Omental fat pad (tissue), 4 donors: ENCODE data around the gene DIP2C. TPM values are rescaled to one million over a fixed set of nuclear protein-coding genes. Genes with fewer than 3 reads are reported as not detected.
A peak's percentile ranks its signal among the peaks of the same experiment; 100 is the strongest.
"Not testable (repeated sequence)": the region's sequence is repeated elsewhere in the genome, so short reads cannot be mapped to it uniquely, and the experiment has no call there.

Experiments used
- ATAC-seq: fragments of 150-250 bp; one replicate; pipeline ENCODE4 v1.9.1; 2016; ENCODE audit warnings: mild to moderate bottlenecking, moderate library complexity; ENCODE audit not compliant: low FRiP score
- DNase-seq: peaks from one replicate; pipeline ENCODE4 v3.0.0-alpha.2; 2019; ENCODE audit warnings: low spot score
- total RNA-seq, 4 donors: library from RNA; depleted of rRNA; stranded (reverse); fragments of >200 nt; gene quantifications; one replicate each; pipeline ENCODE4 v1.1.0, GENCODE V29; 2016
- TF ChIP-seq, protein P1 (sequence below), 3 donors: fragments of 450-650 bp; IDR thresholded peaks; one replicate each; pipeline ENCODE4 v1.5.1; 2016 to 2017; ENCODE audit warnings: antibody characterized with exemption in 3 of 3, mild to moderate bottlenecking in 3 of 3, moderate library complexity in 2 of 3

DIP2C gene
- total RNA-seq, 4 donors from 2014 or later = 19.7 to 56.5 (median 31.1) TPM

DNA sequence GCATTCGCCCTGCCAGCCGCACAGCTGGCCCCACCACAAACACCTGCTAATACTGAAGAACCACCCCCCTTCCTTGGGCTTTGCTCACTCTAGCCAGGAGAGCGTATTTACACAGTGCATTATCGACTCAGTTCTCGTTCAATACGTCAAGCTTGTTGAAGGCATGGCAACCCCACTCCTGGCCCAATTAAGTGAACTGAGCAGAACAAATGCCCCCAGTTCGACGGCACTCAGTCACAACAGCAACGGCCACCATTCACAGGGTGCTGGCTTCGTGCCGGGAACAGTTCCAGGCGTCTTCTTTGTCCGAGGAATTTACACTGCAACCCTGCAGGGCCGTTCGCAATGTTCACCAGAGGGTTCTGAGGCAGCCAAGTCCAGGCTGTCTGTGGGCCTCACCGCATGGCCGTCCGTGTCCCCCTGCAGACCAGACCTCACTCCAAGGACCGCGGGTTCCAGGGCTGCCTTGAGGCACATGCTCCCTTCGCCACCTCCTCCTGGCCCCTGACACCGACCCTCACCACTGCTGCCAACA, 175.3 kb downstream of the DIP2C start:
- TF ChIP-seq, protein P1, sequence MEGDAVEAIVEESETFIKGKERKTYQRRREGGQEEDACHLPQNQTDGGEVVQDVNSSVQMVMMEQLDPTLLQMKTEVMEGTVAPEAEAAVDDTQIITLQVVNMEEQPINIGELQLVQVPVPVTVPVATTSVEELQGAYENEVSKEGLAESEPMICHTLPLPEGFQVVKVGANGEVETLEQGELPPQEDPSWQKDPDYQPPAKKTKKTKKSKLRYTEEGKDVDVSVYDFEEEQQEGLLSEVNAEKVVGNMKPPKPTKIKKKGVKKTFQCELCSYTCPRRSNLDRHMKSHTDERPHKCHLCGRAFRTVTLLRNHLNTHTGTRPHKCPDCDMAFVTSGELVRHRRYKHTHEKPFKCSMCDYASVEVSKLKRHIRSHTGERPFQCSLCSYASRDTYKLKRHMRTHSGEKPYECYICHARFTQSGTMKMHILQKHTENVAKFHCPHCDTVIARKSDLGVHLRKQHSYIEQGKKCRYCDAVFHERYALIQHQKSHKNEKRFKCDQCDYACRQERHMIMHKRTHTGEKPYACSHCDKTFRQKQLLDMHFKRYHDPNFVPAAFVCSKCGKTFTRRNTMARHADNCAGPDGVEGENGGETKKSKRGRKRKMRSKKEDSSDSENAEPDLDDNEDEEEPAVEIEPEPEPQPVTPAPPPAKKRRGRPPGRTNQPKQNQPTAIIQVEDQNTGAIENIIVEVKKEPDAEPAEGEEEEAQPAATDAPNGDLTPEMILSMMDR (IDR thresholded peaks at IDR 0.05) = no peak
- no peak for ATAC-seq
- DNase-seq = no peak

DNA sequence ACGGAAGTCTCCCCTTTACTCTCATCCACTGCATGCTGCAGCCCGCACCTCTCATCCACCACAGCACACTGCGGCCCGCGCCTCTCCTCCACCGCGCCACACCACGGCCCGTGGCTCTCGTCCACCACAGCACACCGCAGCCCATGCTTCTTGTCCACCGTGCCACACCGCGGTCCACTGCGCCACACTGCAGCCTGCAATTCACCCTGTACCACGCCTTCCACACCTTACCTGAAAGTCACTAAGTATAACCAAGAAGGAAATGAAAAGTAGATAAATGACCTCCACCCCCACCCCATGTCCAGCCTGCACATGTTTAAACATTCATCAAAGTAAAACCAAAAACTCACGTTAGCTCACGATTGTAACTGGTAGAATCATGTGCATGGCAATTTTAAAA, 176.1 kb downstream of the DIP2C start:
- no peak for DNase-seq
- ATAC-seq = no peak
- TF ChIP-seq, protein P1 (IDR thresholded peaks at IDR 0.05) = no peak

DNA sequence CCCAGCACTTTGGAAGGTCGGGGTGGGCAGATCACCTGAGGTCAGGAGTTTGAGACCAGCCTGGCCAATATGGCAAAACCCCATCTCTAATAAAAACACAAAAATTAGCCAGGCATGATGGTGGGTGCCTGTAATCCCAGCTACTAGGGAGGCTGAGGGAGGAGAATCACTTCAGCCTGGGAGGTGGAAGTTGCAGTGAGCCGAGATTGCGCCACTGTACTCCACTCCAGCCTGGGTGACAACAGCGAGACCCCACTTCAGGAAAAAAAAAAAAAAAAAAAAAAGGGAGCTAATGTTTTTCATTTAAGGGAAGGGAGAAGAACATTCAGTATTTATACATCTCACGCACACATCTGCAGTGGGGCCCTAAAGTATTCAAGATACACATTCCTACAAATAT, 176.8 kb downstream of the DIP2C start:
- not testable (repeated sequence) for DNase-seq, ATAC-seq

DNA sequence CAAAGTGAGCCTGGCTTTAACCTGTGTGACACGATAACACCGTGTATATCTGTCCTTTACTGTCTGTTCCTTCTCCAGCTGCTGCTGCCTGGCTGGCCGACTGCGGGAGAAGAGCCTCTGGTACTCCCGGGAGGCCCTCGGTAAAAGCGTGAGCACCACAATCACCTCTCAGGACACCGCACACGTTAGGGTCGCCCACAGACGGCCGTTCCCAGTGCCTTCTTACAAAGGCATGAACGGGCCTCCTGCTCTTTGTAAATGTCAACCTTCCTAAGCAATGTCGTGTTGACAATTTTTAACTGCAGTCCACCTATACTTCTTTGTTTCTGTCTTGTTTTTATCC, 177.6 kb downstream of the DIP2C start:
- TF ChIP-seq, protein P1 (IDR thresholded peaks at IDR 0.05) = no peak
- no peak for ATAC-seq
- DNase-seq = no peak

DNA sequence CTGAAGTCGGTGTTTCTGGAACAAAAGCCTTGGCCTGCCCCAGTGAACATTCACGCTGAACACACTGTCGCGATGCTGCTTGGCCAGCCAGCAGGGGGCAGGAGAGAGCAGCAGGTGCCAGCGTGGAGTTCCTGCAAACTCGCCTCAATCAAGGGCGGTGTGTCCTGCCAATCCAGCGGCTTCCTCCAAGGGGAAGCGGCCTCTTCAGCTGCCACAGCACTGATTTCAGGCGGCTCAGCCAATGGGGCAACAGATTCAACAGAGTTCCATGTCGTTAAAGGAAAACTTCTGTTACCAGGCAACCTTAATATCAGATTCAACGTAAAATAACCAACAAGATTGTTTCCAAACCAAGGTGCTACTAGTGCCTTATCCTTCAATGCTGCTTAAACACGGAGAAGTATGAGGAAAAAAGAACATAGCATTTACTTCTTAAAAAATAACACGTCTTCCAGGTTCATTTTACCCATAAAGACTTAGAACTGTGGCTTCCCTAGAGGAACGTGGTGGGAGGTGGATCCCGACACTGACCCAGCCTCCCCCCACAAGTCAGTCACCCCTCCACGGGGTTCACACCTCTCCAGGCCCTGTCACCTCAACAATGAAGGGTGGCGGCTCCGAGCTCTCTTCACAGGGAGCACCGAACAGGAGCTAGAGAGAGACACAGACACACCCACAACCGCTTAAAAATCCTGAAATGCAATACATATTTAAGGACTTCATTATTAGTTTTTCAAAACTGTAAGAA, 178.2 kb downstream of the DIP2C start:
- TF ChIP-seq, protein P1 (IDR thresholded peaks at IDR 0.05) = peak in 1 of 3 donors; percentile 86
- DNase-seq (peak; percentile 82), ATAC-seq (peak; percentile 90)

DNA sequence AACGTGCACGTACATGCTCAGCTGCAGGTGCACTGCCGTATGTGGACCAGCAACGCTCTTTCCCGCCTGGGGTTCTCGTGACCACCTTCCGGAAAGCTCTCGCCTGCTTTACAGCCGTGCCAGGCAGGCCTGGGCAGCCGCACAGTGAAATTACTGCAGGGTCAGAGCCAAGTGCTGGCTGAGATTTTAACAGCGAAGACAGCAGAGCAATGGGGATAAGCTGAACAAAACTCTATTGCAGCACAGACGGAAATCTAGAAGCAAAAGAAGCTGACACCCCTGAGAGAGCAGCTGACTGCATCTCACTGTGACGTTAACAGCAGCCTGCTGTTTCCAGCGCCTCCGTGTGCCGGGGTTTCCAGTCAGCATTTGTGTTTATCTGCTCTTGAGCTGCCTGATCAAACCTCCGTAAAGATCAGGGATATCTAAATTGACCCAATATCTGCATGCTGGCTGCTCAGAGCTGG, 179.0 kb downstream of the DIP2C start:
- ATAC-seq = no peak
- no peak for DNase-seq
- TF ChIP-seq, protein P1 (IDR thresholded peaks at IDR 0.05) = no peak

DNA sequence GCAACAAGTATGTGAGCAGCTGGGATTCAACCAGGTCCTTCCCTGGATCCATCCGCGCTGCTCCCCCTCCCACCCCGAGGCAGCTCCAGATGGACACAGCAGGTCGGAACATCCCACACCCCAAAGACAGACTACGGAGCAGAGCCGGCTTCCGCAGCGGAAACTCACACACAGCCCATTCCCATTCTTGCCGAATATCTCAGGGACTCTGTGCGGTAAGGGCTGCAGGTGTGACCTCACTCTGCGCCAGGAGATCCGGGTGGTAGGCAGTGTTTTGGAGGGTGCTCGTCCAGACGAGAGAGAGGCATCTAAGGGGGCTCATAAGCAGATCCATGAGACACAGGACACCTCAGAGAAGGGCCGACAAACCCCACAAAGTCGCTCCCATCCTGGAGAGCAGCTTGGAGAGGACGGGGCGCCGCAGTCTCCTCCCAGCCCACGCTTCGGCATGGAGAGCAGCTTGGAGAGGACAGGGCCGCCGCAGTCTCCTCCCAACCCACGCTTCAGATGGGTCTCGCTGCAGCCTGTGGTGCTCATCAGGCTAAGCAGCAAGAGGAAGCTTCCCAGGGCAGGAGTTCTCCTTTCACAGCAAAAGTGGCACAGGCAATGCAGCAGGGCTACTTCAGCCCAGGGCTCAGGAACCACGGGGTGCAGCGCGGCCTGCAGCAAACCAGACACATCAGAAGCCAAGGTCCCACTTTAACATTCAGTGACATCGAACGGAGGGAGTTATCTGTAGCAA, 179.9 kb downstream of the DIP2C start:
- DNase-seq (no peak), ATAC-seq (no peak)

More for the DNA sequence above, 179.9 kb downstream of the DIP2C start:
- TF ChIP-seq, protein P1 (IDR thresholded peaks at IDR 0.05) = no peak
